Colonic mucosa (tissue), 4 donors: Measurements from ENCODE around the gene ANKS1B. TPM values are rescaled to one million over a fixed set of nuclear protein-coding genes. Genes with fewer than 3 reads are reported as not detected.

Source experiments
- DNase-seq: peaks from one replicate; pipeline ENCODE4 v3.0.0-alpha.2; 2020
- H3K27ac ChIP-seq: fragments of 200-600 bp; one replicate; pipeline ENCODE4 v1.8.0; 2021
- H3K27me3 ChIP-seq: fragments of 200-600 bp; one replicate; pipeline ENCODE4 v1.8.0; 2021
- H3K36me3 ChIP-seq: fragments of 200-600 bp; one replicate; pipeline ENCODE4 v1.8.0; 2021
- H3K4me1 ChIP-seq: fragments of 200-600 bp; one replicate; pipeline ENCODE4 v1.8.0; 2021; ENCODE audit warnings: mild to moderate bottlenecking
- H3K4me3 ChIP-seq: fragments of 200-600 bp; one replicate; pipeline ENCODE4 v1.8.0; 2021
- H3K9ac ChIP-seq, 2 donors: one replicate each; pipeline ENCODE4 v1.7.0; 2013; ENCODE audit warnings: control low read depth in 2 of 2, low read depth in 2 of 2, low read length in 2 of 2
- H3K9me3 ChIP-seq: fragments of 200-600 bp; one replicate; pipeline ENCODE4 v1.8.0; 2021
- intact Hi-C: fragments of 100-400 bp; cut with DNase I; formaldehyde crosslinking; loops from one replicate; pipeline ENCODE4 v1.14.1; 2022
- total RNA-seq, 2 donors: library from RNA; stranded (reverse); fragmentation: NEBNext Ultra II Directional in 1 of 2; extraction: Animal tissue kit (Norgen Biotek cat#: 25700) in 1 of 2; gene quantifications; one replicate each; pipeline ENCODE4 v1.2.1, GENCODE V29; 2021
- TF ChIP-seq, protein P1 (sequence below): fragments of 200-600 bp; IDR thresholded peaks from one replicate; pipeline ENCODE4 v1.8.0; 2022; ENCODE audit warnings: antibody characterized with exemption, mild to moderate bottlenecking
- donor health status: healthy.
- donor health status: DM: no; HTN: no; CAD: no.
- donor health status: DM: no; HTN: no; CAD: no.

The ANKS1B gene
- total RNA-seq, 2 donors from 2014 or later = 1.7 to 3.3 TPM

DNA sequence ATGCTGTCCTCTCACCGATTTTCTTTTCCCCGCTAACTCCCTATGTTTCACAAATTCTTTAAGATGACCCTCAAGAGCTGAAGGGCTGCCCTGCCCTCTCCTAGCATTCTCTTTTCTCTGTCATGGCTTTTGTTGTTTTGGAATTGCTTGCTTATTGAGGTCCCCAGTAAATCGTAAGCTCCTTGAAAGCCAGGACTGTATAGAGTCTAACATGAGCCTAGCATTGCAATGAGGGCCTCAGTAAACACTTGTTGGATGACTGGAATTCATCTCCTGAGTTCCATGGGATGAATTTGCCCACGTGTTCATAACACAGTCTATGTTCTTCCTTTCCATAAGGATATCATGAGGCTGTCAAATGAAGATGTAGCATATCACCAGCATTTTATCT lies 1247.4 kb downstream of the ANKS1B start:
- intact Hi-C loops = no loop called here
- H3K9ac ChIP-seq = no peak overlapping the region
- no peaks in the 10 kb centered on the region for H3K4me1 ChIP-seq
- no peak overlapping the region for H3K27ac ChIP-seq
- H3K27me3 ChIP-seq = no peaks in the 10 kb centered on the region
- DNase-seq = no peak
- H3K4me3 ChIP-seq = no peak overlapping the region
- H3K36me3 ChIP-seq = no peaks in the 10 kb centered on the region
- H3K9me3 ChIP-seq = no peaks in the 10 kb centered on the region
- TF ChIP-seq, protein P1, sequence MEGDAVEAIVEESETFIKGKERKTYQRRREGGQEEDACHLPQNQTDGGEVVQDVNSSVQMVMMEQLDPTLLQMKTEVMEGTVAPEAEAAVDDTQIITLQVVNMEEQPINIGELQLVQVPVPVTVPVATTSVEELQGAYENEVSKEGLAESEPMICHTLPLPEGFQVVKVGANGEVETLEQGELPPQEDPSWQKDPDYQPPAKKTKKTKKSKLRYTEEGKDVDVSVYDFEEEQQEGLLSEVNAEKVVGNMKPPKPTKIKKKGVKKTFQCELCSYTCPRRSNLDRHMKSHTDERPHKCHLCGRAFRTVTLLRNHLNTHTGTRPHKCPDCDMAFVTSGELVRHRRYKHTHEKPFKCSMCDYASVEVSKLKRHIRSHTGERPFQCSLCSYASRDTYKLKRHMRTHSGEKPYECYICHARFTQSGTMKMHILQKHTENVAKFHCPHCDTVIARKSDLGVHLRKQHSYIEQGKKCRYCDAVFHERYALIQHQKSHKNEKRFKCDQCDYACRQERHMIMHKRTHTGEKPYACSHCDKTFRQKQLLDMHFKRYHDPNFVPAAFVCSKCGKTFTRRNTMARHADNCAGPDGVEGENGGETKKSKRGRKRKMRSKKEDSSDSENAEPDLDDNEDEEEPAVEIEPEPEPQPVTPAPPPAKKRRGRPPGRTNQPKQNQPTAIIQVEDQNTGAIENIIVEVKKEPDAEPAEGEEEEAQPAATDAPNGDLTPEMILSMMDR = no peak

DNA sequence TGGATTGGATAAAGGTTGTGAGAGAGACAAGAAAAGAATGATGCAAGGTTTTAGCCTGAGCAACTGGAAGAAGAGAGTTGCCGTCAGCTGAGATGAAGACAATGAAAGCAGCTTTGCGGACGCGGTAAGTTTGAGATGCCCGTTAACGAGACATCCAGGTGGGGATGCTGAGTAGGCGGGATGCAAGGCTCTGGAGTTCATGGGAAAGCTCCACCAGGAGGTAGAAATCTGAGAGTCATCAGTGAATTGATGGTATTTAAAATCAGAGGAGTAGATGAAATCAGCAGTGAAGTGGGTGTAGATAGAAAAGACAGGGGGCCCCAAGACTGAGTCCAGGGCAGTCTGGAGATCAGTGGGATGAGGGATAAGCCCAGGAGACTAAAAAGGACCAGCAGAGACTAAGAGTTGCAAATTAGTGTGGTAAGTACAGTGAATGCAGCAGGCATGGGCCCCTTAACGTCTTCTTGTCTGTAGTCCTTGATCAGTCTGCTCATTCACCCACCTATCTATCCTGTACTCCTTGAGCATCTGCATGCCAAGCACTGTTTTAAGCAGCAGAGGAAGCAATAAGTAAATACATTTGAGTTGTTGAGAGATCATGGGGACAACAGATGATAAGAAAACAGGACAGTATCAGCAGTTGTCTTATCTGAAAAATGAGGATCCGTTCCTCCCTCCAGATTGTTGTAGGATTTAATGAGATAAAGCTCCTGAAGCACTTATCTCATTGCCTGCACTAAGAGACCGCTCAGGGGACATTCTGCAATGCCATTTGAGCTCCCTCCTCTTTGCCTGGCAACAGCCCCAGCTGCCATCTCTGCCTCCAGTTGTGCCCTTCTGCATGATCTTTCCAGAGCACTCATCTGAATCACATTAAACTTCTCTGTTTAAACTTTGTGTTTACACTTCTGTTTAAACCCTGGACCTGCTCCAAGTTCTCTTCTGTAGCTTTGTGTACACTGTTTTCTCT lies 1248.1 kb downstream of the ANKS1B start:
- DNase-seq = no peak
- intact Hi-C loops = no loop called here
- Histone ChIP-seq H3K9me3 (no peaks in the 10 kb centered on the region), H3K4me3 (no peak overlapping the region), H3K9ac (no peak overlapping the region), H3K4me1 (no peaks in the 10 kb centered on the region), H3K36me3 (no peaks in the 10 kb centered on the region), H3K27me3 (no peaks in the 10 kb centered on the region), H3K27ac (no peak overlapping the region)
- TF ChIP-seq, protein P1 = no peak

DNA sequence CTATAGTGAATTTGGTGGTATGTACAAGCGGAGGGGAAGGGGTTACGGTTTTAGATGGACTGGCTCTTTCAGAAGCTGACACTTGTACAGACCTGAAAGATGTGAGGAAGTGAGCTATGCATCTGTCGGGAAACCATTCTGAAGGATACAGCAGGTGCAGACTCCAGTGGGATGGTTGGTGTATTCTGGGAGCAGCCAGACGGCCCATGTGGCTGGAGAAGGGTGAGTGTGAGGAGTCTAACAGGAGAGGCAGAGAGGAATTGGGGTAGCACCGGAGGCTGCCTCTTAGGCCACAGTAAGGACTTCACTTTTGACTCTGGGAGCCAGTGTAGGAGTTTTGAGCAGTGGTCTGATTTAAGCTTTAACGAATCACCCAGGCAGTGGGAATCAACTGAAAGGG lies 1248.9 kb downstream of the ANKS1B start:
- Histone ChIP-seq H3K9ac (no peak overlapping the region), H3K27me3 (no peaks in the 10 kb centered on the region), H3K27ac (no peak overlapping the region), H3K9me3 (no peaks in the 10 kb centered on the region), H3K36me3 (no peaks in the 10 kb centered on the region), H3K4me1 (no peaks in the 10 kb centered on the region), H3K4me3 (no peak overlapping the region)
- no peak for DNase-seq
- TF ChIP-seq, protein P1 = no peak
- intact Hi-C loops = no loop called here

DNA sequence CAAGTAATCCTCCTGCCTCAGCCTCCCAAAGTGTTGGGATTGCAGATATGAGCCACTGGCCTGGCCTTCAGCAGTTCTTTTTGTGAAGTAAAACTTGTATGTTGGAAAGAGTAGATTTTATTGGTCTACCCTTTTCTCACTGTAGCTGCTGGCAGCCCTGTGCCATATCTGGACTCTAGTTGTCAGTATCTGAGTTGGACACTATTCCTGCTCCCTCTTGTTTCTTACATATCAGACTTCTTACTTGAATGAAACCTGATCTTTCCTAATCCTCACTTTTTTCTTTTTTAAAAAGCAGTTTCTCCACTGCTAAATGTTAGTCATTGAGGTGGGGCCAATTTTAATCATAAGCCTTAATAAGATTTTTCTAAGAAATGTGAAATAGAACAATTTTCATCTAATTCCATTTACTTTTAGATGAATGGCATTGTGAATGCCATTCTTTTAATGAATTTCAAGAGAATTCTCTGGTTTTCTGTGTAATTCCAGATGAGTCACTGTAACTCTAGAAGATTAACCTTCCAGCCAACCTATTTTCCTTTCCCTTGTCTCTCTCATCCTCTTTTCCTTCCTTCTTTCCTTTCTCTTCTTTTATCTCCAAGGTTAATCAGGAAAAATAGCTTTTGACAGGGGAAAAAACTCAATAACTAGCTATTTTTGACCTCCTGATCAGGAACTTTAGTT lies 1250.9 kb downstream of the ANKS1B start:
- no peak overlapping the region for H3K9ac ChIP-seq
- no peak overlapping the region for H3K4me3 ChIP-seq
- no peaks in the 10 kb centered on the region for H3K4me1 ChIP-seq
- H3K36me3 ChIP-seq = no peaks in the 10 kb centered on the region
- H3K9me3 ChIP-seq = no peaks in the 10 kb centered on the region
- no peak overlapping the region for H3K27ac ChIP-seq
- DNase-seq = no peak
- intact Hi-C loops = no loop called here
- TF ChIP-seq, protein P1 = no peak
- no peaks in the 10 kb centered on the region for H3K27me3 ChIP-seq

- DNase-seq = no peak
- no peaks in the 10 kb centered on the region for H3K36me3 ChIP-seq
- intact Hi-C loops = no loop called here
- H3K4me3 ChIP-seq = no peak overlapping the region
- TF ChIP-seq, protein P1 = no peak
- H3K27me3 ChIP-seq = no peaks in the 10 kb centered on the region
- H3K9me3 ChIP-seq = no peaks in the 10 kb centered on the region
- no peak overlapping the region for H3K9ac ChIP-seq
- H3K4me1 ChIP-seq = no peaks in the 10 kb centered on the region
- no peak overlapping the region for H3K27ac ChIP-seq
Observed at GRCh38 chr12:98730412-98730811, 1254.3 kb downstream of the ANKS1B start.
